HG03342 (cell line): ENCODE results near the gene KCNB1.
"Not testable (repeated sequence)": the region's sequence is repeated elsewhere in the genome, so short reads cannot be mapped to it uniquely, and the experiment has no call there.

Experiments used
- ATAC-seq: cut with Tn5 transposase; IDR thresholded peaks from one replicate; pipeline ENCODE4 v1.9.1; 2021; ENCODE audit warnings: mild to moderate bottlenecking, moderate library complexity; ENCODE audit not compliant: unreplicated experiment

Gene KCNB1

DNA sequence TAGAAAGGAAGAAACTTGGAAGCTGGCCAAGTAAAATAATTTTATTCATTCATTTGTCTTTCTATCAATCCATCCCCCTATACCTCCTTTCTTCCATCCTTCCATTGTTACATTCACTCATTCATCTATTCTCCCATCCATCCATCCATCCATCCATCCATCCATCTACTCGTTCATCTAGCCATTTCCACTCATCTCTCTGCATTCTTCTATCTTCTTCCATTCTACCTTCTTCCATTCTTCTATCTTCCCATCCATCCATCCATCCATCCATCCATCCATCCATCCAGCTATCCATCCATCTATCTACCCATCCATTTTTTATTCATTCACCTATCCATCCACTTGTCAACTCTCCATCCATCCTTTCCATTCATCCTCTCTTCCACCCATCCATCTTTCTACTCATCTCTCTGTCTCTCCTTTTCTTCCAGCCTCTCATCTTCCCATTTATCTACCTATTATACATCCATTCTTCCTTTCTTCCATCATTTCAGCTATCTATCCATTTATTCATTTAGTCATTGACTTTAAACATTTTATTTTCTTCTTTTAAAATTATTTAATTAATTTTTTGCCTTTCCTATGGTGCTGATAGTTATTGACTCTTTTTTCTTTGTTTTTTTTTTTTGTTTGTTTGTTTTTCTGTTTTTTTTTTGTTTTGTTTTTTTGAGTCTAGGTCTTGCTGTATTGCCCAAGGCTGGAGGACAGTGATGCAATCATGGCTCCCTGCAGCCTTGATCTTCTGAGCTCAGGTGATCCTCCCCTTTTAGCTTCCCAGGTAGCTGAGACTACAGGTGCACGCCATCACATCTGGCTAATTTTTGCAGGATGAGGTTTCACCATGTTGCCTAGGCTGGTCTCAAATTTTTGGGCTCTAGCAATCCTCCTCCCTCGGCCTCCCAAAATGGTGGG lies 151.5 kb downstream of the KCNB1 start:
- no peak for ATAC-seq

DNA sequence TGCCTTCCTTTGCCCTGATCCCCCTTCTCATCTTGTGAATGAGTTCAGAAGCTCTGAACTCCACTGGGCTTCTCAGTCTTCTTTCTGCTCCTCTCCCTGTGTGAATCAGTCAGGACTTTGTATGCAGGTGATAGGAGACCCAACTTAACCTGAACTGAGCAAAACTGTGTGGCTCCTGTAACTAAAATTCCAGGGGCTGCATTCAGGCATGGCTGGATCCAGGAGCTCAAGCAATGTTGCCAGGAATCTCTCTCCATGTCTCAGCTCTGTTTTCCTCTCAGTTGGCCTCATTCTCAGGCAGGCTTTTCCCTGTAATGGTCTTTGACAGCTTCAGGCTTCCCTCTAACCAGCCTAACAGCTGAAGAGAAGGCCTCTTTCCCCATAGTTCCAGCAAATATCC lies 153.7 kb downstream of the KCNB1 start:
- no peak for ATAC-seq

DNA sequence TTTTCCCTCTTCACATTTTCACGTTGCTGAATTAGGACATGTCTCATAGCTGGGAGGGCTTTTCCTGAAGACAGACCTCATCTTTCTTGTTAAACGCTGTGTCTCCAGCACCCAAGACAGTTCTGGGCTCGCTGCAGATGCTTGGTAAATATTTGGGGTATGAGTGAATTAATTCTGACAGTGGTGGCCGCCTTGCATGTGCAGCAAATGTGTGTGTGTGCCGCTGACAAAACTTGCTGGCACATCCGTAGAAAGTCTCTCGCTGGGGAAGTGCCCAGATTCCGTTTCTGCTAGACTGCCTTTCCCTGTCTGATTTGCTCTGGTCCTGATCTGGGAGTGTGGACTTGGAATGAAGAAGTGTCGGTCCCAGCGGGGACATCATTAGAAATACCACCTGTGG lies 156.4 kb downstream of the KCNB1 start:
- ATAC-seq = no peak

DNA sequence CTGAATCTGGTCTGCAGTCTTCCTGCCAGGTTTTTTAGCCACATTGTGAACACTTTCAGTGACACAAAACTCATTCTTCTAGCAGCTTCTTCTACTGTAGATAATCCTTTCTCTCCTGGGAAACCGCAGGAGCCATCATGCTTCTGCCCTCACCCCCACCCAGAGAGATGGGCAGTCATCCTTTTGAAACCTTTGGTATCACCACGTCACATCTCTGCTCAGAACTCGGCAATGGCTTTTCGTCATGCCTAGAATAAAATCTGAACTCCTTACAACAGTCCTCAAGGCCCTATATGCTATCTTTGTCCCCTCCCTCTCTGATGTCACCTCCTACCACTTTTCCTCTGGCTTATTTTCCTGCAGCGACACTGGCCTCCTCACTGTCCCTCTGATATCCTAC lies 158.2 kb downstream of the KCNB1 start:
- no peak for ATAC-seq

DNA sequence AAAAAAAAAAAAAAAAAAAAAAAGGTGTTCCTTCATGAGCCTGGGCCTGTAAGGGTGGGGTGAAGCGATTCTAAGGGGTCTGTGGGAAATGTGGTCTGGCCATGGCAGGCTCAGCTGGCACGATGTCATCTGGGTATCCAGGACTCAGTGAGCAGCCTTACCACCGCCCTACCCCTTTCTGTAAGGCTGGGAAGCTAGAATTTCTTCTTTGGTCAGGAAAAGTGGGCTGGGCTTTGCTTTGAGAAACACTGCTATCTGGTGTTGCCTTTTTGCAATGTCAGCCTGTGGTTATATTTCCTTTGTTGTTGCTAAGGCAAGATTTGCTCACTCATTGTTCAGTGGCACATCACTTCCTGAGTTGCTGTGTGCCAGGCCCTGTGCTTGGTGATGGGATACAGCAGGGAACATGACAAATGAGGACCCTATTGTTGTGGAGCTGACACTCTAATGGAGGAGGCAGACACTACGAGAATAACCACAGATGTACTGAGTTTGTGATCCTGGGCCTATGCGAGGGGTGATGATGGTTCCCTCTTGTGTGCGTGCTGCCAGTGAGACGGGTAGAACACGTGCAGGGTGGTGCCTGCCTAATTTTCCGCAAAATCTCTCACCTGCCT lies 158.7 kb downstream of the KCNB1 start:
- no peak for ATAC-seq

DNA sequence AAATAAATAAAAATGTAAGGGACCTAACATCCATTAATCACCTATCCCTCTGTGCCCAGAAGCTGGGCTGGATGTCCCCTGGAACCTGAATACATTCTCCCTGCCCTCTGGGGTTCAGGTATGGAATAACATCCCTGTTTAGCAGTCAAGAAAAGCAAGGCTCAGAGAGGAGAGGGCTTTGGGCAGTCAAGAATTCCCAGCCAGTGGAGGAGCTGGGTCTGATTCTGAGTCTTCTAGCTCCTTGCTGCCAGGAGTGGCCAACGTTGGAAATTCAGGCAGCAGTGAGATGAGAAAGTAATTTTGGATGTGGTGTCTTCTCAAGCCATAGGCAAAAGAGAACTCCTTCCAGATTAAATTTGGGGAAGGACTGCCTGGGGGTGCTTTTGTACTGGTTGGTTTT lies 162.0 kb downstream of the KCNB1 start:
- ATAC-seq = no peak

DNA sequence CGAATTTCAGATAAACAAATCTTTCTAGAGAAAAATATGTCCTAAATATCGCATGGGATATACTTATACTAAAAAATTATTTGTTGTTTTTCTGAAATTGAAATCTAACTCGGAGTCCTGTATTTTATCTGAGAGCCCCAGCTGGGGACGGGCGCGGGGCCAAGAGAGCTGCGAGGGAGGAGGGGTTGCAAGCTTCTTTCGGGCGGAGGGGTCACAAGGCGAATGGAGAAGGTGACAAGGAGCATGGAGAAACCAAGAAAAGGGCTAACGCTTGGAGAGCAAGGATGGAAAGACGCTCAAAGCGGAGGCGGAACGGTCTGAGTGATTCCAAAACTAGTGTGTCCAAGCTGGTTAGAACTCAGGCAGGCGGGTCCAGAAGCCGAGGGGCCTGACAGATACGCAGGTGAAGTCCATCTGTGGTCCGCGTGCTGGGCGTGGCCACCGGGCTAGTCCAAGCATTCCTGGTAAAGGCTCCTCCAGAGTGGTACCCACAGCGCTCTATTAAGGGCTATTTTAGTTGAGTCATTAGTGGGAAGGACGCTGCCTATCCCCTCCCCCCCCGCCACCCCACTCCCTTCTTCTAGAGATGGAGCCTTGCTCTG lies 163.2 kb downstream of the KCNB1 start:
- no peak for ATAC-seq

DNA sequence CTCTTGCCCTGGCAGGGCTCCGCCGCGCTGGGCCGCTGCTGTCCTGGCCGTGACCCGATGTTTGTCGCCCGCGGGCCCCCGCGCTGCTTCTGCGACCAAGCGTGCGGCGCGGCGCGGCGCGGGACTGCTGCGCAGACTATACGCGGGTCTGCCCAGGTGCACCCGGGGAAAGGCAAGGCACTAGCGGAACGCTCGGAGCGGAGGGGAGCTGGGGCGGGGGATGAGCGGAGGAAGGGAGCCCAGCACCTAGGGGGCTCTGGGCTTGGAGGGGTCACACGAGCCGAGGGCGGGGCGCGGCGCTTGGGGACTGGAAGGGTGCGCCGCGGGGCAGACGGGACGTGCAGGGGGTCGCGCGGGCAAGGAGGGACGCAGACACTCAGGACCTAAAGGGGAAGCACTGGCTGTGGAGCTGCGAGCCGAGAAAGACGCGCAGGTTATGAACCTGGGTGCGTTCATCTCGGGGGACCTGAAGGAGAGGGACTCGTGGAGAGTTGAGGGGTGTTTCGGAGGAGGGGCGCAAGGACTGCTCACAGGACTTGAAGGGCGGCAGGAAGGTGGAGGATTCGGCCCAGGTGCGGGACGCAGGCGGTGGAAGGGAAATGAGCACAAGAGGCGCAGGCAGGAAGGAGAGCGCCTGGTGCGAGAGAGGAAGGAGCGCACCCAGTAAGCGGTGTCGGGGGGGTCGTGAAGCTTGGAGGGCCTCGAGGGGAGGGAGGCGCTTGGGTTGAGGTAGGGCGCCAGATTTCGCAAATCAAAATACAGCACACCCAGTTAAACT lies 163.8 kb downstream of the KCNB1 start:
- no peak for ATAC-seq

DNA sequence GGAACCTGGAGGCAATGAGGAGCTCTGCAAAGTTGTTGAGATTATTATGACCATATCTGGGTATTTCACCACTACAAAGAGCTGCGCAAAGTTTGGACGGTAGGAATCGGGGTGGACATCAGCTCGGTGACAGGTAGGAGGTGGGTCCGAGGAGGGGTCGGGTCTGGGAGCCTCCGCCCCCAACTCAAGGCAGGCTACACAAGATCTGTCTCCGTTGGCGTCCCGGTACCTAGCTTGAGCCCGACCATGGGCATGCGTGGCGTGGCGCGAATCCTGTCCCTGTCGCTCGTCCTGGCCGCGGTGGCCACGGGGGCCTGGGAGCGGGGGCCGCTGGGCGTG lies 164.4 kb downstream of the KCNB1 start:
- no peak for ATAC-seq

DNA sequence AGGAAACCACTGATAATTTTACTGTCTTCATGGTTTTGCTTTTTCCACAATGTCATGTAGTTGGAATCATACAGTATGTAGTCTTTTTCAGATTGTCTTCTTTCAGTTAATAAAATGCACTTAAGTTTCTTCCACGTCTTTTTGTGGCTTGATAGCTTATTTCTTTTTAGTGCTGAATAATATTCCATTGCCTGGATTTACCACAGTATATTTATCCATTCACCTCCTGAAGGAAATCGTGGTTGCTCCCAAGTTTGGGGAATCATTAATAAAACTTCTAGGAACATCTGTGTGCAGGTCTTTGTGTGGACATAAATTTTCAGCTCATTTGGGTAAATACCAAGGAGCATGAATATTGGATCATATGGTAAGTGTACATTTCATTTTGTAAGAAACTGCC lies 165.8 kb downstream of the KCNB1 start:
- no peak for ATAC-seq

DNA sequence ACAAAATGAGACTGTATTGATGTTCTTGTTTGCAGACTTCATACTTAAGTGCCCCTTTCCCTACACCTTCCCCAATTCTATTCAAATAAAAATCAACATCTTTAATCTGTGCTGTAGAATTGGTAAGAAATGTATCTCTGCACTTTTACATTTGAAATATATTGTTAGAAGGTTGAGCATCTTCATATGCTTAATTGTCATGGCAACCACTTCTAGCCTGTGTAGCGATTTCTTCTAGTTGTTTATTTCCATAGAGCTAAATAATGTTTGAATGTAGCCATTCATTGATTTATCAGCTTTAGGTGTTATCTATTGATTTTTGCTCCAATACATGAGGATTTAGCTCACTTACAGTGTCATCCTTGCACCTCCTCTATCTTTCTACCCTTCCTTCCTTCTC lies 166.9 kb downstream of the KCNB1 start:
- ATAC-seq = no peak

DNA sequence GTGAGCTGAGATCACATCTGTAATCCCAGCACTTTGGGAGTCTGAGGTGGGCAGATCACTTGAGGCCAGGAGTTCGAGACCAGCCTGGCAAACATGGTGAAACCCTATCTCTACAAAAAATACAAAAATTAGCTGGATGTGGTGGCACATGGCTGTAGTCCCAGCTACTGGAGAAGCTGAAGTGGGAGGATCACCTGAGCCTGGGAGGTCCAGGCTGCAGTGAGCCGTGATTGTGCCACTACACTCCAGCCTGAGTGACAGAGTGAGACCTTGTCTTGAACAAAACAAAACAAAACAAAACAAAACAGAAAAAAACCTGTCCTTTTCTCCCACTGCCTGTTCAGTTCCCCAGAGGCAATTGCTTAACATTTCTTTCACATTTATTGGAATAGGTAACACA lies 168.4 kb downstream of the KCNB1 start:
- not testable (repeated sequence) for ATAC-seq
